Transverse colon (tissue), 4 donors: ENCODE measurements around the gene TDRD9. TPM values are rescaled to one million over a fixed set of nuclear protein-coding genes. Genes with fewer than 3 reads are reported as not detected.

Experiments used
- DNase-seq: peaks from one replicate; pipeline ENCODE4 v3.0.0-alpha.2; 2019
- H3K27ac ChIP-seq, 4 donors: fragments of 200-600 bp; sonication (generic); 2 replicates each; pipeline ENCODE4 v1.5.1; 2016 to 2018; ENCODE audit warnings: inconsistent platforms in 4 of 4
- H3K27me3 ChIP-seq: fragments of 200-600 bp; sonication (generic); 2 replicates; pipeline ENCODE4 v1.5.1; 2017; ENCODE audit warnings: inconsistent platforms
- H3K36me3 ChIP-seq, 4 donors: fragments of 200-600 bp; sonication (generic); 2 replicates each; pipeline ENCODE4 v1.5.1; 2017 to 2019; ENCODE audit warnings: inconsistent platforms in 4 of 4
- H3K4me1 ChIP-seq, 4 donors: fragments of 200-600 bp; sonication (generic); 2 replicates each; pipeline ENCODE4 v1.5.1; 2017 to 2020; ENCODE audit warnings: inconsistent platforms in 4 of 4
- H3K4me3 ChIP-seq, 4 donors: fragments of 200-600 bp; sonication (generic); 1 replicate in 1 of 4; 2 replicates in 3 of 4; pipeline versions ENCODE4 v1.5.1 to v1.6.1; 2017 to 2019; ENCODE audit warnings: inconsistent platforms in 4 of 4
- H3K9me3 ChIP-seq, 2 donors: fragments of 200-600 bp; sonication (generic); 2 replicates each; pipeline ENCODE4 v1.5.1; 2017 to 2019; ENCODE audit warnings: inconsistent platforms in 2 of 2
- EP300 ChIP-seq: sonication (generic); formaldehyde crosslinking; IDR thresholded peaks from one replicate; pipeline ENCODE4 v1.6.1; 2017; ENCODE audit warnings: antibody characterized with exemption, low read depth
- POLR2A ChIP-seq: fragments of 450-650 bp; IDR thresholded peaks from one replicate; pipeline ENCODE4 v1.6.1; 2016; ENCODE audit warnings: antibody characterized with exemption, mild to moderate bottlenecking, moderate library complexity
- POLR2AphosphoS5 ChIP-seq, 3 donors: sonication (generic); formaldehyde crosslinking; IDR thresholded peaks; one replicate each; pipeline ENCODE4 v1.6.1; 2016; ENCODE audit warnings: antibody characterized with exemption in 3 of 3
- WGBS, 2 donors: methylation state at CpG; one replicate each; pipeline ENCODE4 v1.1.5; 2018; ENCODE audit warnings: low coverage in 1 of 2; 5-methylcytosine and 5-hydroxymethylcytosine counted together
- in situ Hi-C, 4 donors: fragments of 200-750 bp; cut with MboI; loops; one replicate each; pipeline versions ENCODE4 v1.15.0 to v1.15.1; 2017; ENCODE audit warnings: low sequenced_read_pairs in 3 of 4, low pct_ligation_motif_present in 1 of 4, low pct_unique_long_range_greater_than_20kb in 1 of 4
- intact Hi-C: fragments of 100-400 bp; cut with DNase I; formaldehyde crosslinking; loops from one replicate; pipeline ENCODE4 v1.15.1; 2023; ENCODE audit warnings: low total_unique reads
- total RNA-seq, 4 donors: library from RNA; depleted of rRNA; stranded (reverse); fragments of >200 nt; gene quantifications; one replicate each; pipeline ENCODE4 v1.1.0, GENCODE V29; 2016
- TF ChIP-seq, protein P1 (sequence below), 5 experiments: fragments of 200-600 bp in 3 of 5; fragments of 450-650 bp in 2 of 5; sonication (generic) in 3 of 5; IDR thresholded peaks; 1 replicate in 2 of 5; 2 replicates in 3 of 5; pipeline ENCODE4 v1.5.1; 2016 to 2017; ENCODE audit warnings: antibody characterized with exemption in 5 of 5, inconsistent platforms in 3 of 5, mild to moderate bottlenecking in 2 of 5, moderate library complexity in 1 of 5

The TDRD9 gene
- total RNA-seq, 4 donors from 2014 or later = 0.55 to 0.79 TPM; not detected in 2

DNA sequence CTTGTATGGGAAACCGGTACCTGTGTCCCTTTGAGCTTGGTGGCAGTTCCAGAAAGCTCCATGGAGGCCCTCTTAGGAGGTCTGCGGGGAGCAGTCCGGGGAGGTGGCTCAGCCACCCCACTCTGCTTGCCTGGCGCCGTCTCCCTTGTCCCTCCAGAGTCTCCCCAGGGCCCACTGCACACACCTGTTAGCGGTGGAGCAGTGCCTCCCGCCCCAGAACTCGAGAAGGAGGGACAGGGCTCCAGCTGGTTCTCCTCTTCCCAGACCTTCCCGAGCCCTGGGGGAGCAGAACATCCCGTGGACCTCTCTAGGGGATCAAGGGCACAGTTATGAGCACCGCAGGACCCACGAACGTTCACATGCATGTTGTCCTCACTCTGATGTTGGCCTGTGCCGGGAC, 168.1 kb downstream of the TDRD9 start:
- no peak for DNase-seq
- 90 to 100% methylated on average over 1 to 12 of the region's 14 CpGs for WGBS, 2 donors
- no peak overlapping the region for H3K4me3 ChIP-seq
- no peak overlapping the region for H3K27ac ChIP-seq
- H3K36me3 ChIP-seq = no peaks in the 10 kb centered on the region
- no peaks in the 10 kb centered on the region for H3K9me3 ChIP-seq
- in situ Hi-C loops = no loop called here
- H3K4me1 ChIP-seq = peaks cover 15 to 29% (median 22%) of the 10 kb centered on the region in 4 donors
- H3K27me3 ChIP-seq = peaks cover 6% of the 10 kb centered on the region
- intact Hi-C loops = no loop called here
- no peak for TF ChIP-seq POLR2A
- no peak for TF ChIP-seq POLR2AphosphoS5 (IDR thresholded peaks at IDR 0.05)
- TF ChIP-seq EP300 = no peak
- TF ChIP-seq, protein P1, sequence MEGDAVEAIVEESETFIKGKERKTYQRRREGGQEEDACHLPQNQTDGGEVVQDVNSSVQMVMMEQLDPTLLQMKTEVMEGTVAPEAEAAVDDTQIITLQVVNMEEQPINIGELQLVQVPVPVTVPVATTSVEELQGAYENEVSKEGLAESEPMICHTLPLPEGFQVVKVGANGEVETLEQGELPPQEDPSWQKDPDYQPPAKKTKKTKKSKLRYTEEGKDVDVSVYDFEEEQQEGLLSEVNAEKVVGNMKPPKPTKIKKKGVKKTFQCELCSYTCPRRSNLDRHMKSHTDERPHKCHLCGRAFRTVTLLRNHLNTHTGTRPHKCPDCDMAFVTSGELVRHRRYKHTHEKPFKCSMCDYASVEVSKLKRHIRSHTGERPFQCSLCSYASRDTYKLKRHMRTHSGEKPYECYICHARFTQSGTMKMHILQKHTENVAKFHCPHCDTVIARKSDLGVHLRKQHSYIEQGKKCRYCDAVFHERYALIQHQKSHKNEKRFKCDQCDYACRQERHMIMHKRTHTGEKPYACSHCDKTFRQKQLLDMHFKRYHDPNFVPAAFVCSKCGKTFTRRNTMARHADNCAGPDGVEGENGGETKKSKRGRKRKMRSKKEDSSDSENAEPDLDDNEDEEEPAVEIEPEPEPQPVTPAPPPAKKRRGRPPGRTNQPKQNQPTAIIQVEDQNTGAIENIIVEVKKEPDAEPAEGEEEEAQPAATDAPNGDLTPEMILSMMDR (IDR thresholded peaks at IDR 0.05) = no peak

- Histone ChIP-seq H3K4me1 (peaks cover 15 to 34% (median 27%) of the 10 kb centered on the region in 4 donors), H3K9me3 (no peaks in the 10 kb centered on the region), H3K27ac (no peak overlapping the region), H3K36me3 (no peaks in the 10 kb centered on the region), H3K4me3 (no peak overlapping the region), H3K27me3 (peaks cover 6% of the 10 kb centered on the region)
- intact Hi-C loops (no loop called here), in situ Hi-C loops (no loop called here)
- TF ChIP-seq POLR2A = no peak
- TF ChIP-seq, protein P1 (IDR thresholded peaks at IDR 0.05) = peak in 1 of 5 experiments; percentile 7
- WGBS, 2 donors = 72 to 100% methylated on average over 1 to 25 of the region's 25 CpGs
- peak; percentile 12 for DNase-seq
Measured at GRCh38 chr14:104096751-104097700, 168.8 kb downstream of the TDRD9 start.

DNA sequence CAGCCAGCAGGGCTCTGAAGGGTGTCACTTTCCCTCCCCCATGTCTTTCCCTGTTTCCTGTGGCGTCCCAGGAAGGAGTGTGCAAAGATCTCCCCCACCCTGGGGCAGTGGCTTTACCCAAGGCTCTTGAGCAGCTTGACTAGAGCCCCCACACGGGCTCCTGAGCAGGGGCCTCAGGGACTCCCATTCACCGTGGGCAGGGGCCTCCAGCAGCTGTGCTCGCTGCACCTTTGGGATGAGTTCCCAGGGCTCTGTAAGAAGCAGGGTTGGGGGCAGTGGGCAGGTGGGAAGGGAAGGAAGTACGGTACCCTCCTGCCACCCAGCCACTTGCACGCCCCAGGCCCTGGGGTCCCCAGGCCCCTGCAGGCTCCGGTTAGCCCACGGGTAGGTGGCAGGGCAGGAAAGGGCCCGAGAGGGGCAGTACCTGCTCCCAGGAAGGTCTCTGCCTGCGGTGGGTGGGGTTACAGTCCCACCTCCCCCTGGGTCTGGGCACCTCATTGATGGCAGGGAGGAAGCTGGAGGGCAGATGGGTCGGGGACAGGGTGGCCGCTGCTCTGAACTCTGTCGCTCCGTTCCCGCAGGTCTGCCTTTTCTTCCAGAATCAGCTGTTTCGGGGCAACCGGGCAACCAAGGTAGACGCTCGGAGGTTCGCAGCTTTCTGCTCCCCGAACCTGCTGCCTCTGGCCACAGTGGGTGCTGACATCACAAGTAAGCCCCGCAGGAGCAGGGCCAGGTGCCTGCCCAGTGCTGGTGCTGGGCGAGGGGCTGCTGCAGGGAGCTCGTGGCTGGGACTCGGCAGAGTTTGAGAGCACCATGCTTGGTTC, 170.2 kb downstream of the TDRD9 start:
- in situ Hi-C loops (no loop called here), intact Hi-C loops (no loop called here)
- Histone ChIP-seq H3K4me3 (no peak overlapping the region), H3K4me1 (peaks cover 15 to 34% (median 28%) of the 10 kb centered on the region in 4 donors), H3K9me3 (no peaks in the 10 kb centered on the region), H3K27me3 (peaks cover 6% of the 10 kb centered on the region), H3K27ac (no peak overlapping the region), H3K36me3 (no peaks in the 10 kb centered on the region)
- DNase-seq = peak; percentile 5
- 90% methylated on average over 23 of the region's 25 CpGs; no CpG with 5 or more reads in 1 of the 2 donors for WGBS, 2 donors
- no peak for TF ChIP-seq POLR2A
- TF ChIP-seq, protein P1 (IDR thresholded peaks at IDR 0.05) = no peak
- no peak for TF ChIP-seq EP300
- TF ChIP-seq POLR2AphosphoS5 (IDR thresholded peaks at IDR 0.05) = no peak
